OCI-LY3 (cell line): Measurements from ENCODE around the gene TAF8.

Source experiments
- CTCF ChIP-seq: fragments of 200-600, 300-600 bp; sonication (generic); IDR thresholded peaks from 2 replicates; pipeline ENCODE4 v1.5.1; 2014; ENCODE audit warnings: antibody characterized with exemption, low read length, low read depth
- EZH2phosphoT487 ChIP-seq: fragments of 200-600 bp; shearing (Covaris generic); IDR thresholded peaks from 2 replicates; pipeline ENCODE4 v1.6.1; 2018; ENCODE audit warnings: antibody characterized with exemption, mixed run types, low read depth

GRCh38 chr6:42079941-42080464 is 29.7 kb downstream of the TAF8 start:
- TF ChIP-seq CTCF: no peak
- no peak for TF ChIP-seq EZH2phosphoT487
